ENCODE measurements around the gene HSPA12A.

DNA sequence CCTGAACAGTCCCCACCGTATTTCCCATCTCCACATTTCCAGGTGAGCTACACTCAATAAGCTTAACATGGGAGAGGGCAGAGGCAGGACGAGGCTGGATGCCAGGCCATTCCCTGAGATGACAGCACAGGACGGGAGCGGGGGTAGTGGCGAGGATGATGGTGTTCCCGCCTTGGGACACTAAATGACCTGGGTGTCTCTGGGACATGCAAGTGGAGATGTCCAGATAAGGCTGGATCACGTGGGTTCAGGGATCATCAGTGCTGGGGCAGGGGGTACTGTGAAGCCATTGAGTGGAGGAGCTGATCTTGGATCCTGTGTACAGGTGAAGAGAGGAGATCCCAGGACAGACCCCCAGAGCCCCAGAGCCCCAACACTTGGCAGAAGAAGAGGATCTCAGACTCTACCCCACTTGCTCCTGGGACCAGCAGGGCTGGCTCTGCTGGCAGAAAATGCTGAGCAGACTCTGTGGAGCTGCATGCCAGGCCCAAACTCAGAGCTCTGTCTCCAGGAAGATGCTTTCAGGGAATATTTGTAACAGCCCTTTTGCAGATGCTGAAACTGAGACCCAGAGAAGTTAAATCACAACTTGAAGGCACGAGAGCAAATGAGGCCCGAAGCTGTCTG lies 29.7 kb upstream of the HSPA12A start:
- TF ChIP-seq, protein P1, sequence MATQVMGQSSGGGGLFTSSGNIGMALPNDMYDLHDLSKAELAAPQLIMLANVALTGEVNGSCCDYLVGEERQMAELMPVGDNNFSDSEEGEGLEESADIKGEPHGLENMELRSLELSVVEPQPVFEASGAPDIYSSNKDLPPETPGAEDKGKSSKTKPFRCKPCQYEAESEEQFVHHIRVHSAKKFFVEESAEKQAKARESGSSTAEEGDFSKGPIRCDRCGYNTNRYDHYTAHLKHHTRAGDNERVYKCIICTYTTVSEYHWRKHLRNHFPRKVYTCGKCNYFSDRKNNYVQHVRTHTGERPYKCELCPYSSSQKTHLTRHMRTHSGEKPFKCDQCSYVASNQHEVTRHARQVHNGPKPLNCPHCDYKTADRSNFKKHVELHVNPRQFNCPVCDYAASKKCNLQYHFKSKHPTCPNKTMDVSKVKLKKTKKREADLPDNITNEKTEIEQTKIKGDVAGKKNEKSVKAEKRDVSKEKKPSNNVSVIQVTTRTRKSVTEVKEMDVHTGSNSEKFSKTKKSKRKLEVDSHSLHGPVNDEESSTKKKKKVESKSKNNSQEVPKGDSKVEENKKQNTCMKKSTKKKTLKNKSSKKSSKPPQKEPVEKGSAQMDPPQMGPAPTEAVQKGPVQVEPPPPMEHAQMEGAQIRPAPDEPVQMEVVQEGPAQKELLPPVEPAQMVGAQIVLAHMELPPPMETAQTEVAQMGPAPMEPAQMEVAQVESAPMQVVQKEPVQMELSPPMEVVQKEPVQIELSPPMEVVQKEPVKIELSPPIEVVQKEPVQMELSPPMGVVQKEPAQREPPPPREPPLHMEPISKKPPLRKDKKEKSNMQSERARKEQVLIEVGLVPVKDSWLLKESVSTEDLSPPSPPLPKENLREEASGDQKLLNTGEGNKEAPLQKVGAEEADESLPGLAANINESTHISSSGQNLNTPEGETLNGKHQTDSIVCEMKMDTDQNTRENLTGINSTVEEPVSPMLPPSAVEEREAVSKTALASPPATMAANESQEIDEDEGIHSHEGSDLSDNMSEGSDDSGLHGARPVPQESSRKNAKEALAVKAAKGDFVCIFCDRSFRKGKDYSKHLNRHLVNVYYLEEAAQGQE (IDR thresholded peaks at IDR 0.05; ENCODE audit: borderline replicate concordance in 1 of 2, low read depth in 1 of 2, low read length in 2 of 2), result no peak
- TF ChIP-seq POGZ (CRISPR knock-in tag; IDR thresholded peaks at IDR 0.05), result no peak
